HG02623 (cell line): ENCODE results near the gene MBNL3.
"Not testable (repeated sequence)": the region's sequence is repeated elsewhere in the genome, so short reads cannot be mapped to it uniquely, and the experiment has no call there.

Source experiments
- ATAC-seq: cut with Tn5 transposase; IDR thresholded peaks from one replicate; pipeline ENCODE4 v1.9.1; 2021; ENCODE audit warnings: moderate library complexity; ENCODE audit not compliant: unreplicated experiment

The MBNL3 gene

GRCh38 chrX:132384301-132384700, 104.5 kb downstream of the MBNL3 start:
- no peak for ATAC-seq

- ATAC-seq = no peak
These were observed 106.8 kb downstream of the MBNL3 start for GRCh38 chrX:132382068-132382467.

GRCh38 chrX:132378281-132378680, 110.6 kb downstream of the MBNL3 start:
- no peak for ATAC-seq

GRCh38 chrX:132375941-132376340, 112.9 kb downstream of the MBNL3 start:
- ATAC-seq = no peak

- no peak for ATAC-seq
These were observed 115.2 kb downstream of the MBNL3 start for GRCh38 chrX:132373610-132374009.

GRCh38 chrX:132369617-132370326, 119.1 kb downstream of the MBNL3 start:
- ATAC-seq = no peak

GRCh38 chrX:132367984-132368383, 120.9 kb downstream of the MBNL3 start:
- ATAC-seq = no peak

GRCh38 chrX:132367314-132367713, 121.5 kb downstream of the MBNL3 start:
- no peak for ATAC-seq

GRCh38 chrX:132365490-132365889, 123.3 kb downstream of the MBNL3 start:
- no peak for ATAC-seq

GRCh38 chrX:132364313-132364712, 124.5 kb downstream of the MBNL3 start:
- ATAC-seq = no peak

- no peak for ATAC-seq
These were observed 135.4 kb downstream of the MBNL3 start for GRCh38 chrX:132353430-132353829.

- ATAC-seq = no peak
These were observed 152.7 kb downstream of the MBNL3 start for GRCh38 chrX:132336172-132336571.

- ATAC-seq = no peak
These were observed 155.5 kb downstream of the MBNL3 start for GRCh38 chrX:132333351-132333750.

- no peak for ATAC-seq
These were observed 157.3 kb downstream of the MBNL3 start for GRCh38 chrX:132331532-132331931.

- ATAC-seq = no peak
These were observed 157.8 kb downstream of the MBNL3 start for GRCh38 chrX:132331000-132331399.

GRCh38 chrX:132330156-132330729, 158.6 kb downstream of the MBNL3 start:
- ATAC-seq = no peak

- ATAC-seq = not testable (repeated sequence)
These were observed 161.9 kb downstream of the MBNL3 start for GRCh38 chrX:132326960-132327359.
